Measurements from ENCODE around the gene MIAT.

DNA sequence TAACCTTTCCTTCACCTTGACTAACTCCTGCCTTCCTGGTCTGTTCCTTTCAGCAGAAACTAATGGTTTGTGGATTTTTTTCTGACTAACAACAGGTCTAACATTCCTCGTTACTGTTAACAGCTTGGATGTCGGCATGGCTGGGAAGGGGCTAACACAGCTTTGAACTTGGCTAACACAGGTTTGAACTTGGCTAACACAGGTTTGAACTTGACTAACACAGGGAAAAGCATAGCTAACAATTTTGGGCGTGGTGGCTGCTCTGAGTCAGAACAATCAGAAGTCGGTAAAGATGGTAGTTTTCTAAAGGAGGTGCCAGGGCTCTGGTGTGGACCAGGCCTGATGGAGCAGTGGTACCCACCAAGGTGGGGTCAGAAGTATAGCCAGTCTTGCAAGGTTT, 16.1 kb downstream of the MIAT start:
- TF ChIP-seq CTCF (IDR thresholded peaks at IDR 0.05; ENCODE audit: poor library complexity) (no peak), EZH2phosphoT487 (IDR thresholded peaks at IDR 0.05; ENCODE audit: low read depth, severe bottlenecking, unreplicated experiment) (no peak)
